ENCODE data around the gene JPH2.

- TF ChIP-seq CTCF (IDR thresholded peaks at IDR 0.05): no peak
- TF ChIP-seq EP300 (IDR thresholded peaks at IDR 0.05): no peak
- no peak for TF ChIP-seq POLR2A (IDR thresholded peaks at IDR 0.05)
Observed at GRCh38 chr20:44083220-44083933, 103.6 kb downstream of the JPH2 start.
